ENCODE measurements around the gene OR52D1. TPM values are rescaled to one million over a fixed set of nuclear protein-coding genes. Genes with fewer than 3 reads are reported as not detected.

Gene OR52D1
- polyA plus RNA-seq, 1 donor from 2014 or later = not detected

GRCh38 chr11:5486003-5486402 lies 2.5 kb upstream of the OR52D1 start:
- TF ChIP-seq POLR2AphosphoS5 (IDR thresholded peaks at IDR 0.05) (no peak), MXI1 (conservative IDR thresholded peaks at IDR 0.05; ENCODE audit: poor library complexity, severe bottlenecking) (no peak), TAF1 (IDR thresholded peaks at IDR 0.05; ENCODE audit: low read depth) (no peak), EZH2 (IDR thresholded peaks at IDR 0.05; ENCODE audit: borderline replicate concordance, insufficient read depth, low read length, poor library complexity, severe bottlenecking) (no peak), EP300 (conservative IDR thresholded peaks at IDR 0.05; ENCODE audit: poor library complexity, severe bottlenecking) (no peak)
- TF ChIP-seq, protein P1, sequence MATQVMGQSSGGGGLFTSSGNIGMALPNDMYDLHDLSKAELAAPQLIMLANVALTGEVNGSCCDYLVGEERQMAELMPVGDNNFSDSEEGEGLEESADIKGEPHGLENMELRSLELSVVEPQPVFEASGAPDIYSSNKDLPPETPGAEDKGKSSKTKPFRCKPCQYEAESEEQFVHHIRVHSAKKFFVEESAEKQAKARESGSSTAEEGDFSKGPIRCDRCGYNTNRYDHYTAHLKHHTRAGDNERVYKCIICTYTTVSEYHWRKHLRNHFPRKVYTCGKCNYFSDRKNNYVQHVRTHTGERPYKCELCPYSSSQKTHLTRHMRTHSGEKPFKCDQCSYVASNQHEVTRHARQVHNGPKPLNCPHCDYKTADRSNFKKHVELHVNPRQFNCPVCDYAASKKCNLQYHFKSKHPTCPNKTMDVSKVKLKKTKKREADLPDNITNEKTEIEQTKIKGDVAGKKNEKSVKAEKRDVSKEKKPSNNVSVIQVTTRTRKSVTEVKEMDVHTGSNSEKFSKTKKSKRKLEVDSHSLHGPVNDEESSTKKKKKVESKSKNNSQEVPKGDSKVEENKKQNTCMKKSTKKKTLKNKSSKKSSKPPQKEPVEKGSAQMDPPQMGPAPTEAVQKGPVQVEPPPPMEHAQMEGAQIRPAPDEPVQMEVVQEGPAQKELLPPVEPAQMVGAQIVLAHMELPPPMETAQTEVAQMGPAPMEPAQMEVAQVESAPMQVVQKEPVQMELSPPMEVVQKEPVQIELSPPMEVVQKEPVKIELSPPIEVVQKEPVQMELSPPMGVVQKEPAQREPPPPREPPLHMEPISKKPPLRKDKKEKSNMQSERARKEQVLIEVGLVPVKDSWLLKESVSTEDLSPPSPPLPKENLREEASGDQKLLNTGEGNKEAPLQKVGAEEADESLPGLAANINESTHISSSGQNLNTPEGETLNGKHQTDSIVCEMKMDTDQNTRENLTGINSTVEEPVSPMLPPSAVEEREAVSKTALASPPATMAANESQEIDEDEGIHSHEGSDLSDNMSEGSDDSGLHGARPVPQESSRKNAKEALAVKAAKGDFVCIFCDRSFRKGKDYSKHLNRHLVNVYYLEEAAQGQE (IDR thresholded peaks at IDR 0.05; ENCODE audit: borderline replicate concordance) = no peak
- no peaks in the 10 kb centered on the region for H3K9me3 ChIP-seq (ENCODE audit: low read length)
- H3K27ac ChIP-seq (ENCODE audit: low read length) = no peak overlapping the region
- H3K36me3 ChIP-seq (ENCODE audit: insufficient read depth, low read length) = no peaks in the 10 kb centered on the region
- H3F3A ChIP-seq (ENCODE audit: insufficient read depth, low read length, poor library complexity, severe bottlenecking) = no peaks in the 10 kb centered on the region
- no peak overlapping the region for H3K9ac ChIP-seq (ENCODE audit: low read length)
- H3K4me2 ChIP-seq (ENCODE audit: low read length) = no peak overlapping the region
- no peak overlapping the region for H3K4me3 ChIP-seq (ENCODE audit: low read length)
- no peaks in the 10 kb centered on the region for H3K9me2 ChIP-seq (ENCODE audit: insufficient read depth, low read length)
- H3K27me3 ChIP-seq (ENCODE audit: insufficient read depth, low read depth, low read length) = no peaks in the 10 kb centered on the region
- H3K79me2 ChIP-seq (replicated peaks; ENCODE audit: insufficient read depth, low read length) = no peaks in the 10 kb centered on the region
- H2AFZ ChIP-seq (ENCODE audit: low read depth, low read length) = no peak overlapping the region
- no peaks in the 10 kb centered on the region for H4K20me1 ChIP-seq (ENCODE audit: insufficient read depth)

DNA sequence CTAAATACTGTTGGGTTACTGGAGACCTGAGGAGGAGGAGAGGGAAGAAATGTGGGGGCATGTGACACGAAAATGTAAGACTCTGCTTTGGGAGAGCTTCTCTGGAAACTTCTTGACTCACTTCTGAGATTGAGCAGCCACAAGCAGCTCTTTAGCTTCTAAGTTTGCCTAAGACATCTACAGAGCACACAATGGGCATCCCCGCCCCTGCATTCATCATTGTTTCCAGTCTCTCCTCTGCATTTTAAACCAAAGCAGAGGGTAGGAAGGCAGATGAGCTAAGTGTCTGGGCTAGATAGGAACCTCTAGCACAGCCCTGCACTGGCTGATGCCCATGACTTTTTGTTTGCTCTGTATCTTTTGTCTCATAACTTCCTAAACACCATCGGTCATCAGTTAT lies 2.1 kb upstream of the OR52D1 start:
- Histone ChIP-seq H3K9me2 (ENCODE audit: insufficient read depth, low read length) (no peaks in the 10 kb centered on the region), H2AFZ (ENCODE audit: low read depth, low read length) (no peak overlapping the region), H3K4me3 (ENCODE audit: low read length) (no peak overlapping the region), H3K4me2 (ENCODE audit: low read length) (no peak overlapping the region), H3K27ac (ENCODE audit: low read length) (no peak overlapping the region), H3K9ac (ENCODE audit: low read length) (no peak overlapping the region), H3K36me3 (ENCODE audit: insufficient read depth, low read length) (no peaks in the 10 kb centered on the region), H3F3A (ENCODE audit: insufficient read depth, low read length, poor library complexity, severe bottlenecking) (no peaks in the 10 kb centered on the region), H3K9me3 (ENCODE audit: low read length) (no peaks in the 10 kb centered on the region), H3K27me3 (ENCODE audit: insufficient read depth, low read depth, low read length) (no peaks in the 10 kb centered on the region), H3K79me2 (replicated peaks; ENCODE audit: insufficient read depth, low read length) (no peaks in the 10 kb centered on the region), H4K20me1 (ENCODE audit: insufficient read depth) (no peaks in the 10 kb centered on the region)
- TF ChIP-seq, protein P1 (IDR thresholded peaks at IDR 0.05; ENCODE audit: borderline replicate concordance) = no peak
- TF ChIP-seq, protein P2, sequence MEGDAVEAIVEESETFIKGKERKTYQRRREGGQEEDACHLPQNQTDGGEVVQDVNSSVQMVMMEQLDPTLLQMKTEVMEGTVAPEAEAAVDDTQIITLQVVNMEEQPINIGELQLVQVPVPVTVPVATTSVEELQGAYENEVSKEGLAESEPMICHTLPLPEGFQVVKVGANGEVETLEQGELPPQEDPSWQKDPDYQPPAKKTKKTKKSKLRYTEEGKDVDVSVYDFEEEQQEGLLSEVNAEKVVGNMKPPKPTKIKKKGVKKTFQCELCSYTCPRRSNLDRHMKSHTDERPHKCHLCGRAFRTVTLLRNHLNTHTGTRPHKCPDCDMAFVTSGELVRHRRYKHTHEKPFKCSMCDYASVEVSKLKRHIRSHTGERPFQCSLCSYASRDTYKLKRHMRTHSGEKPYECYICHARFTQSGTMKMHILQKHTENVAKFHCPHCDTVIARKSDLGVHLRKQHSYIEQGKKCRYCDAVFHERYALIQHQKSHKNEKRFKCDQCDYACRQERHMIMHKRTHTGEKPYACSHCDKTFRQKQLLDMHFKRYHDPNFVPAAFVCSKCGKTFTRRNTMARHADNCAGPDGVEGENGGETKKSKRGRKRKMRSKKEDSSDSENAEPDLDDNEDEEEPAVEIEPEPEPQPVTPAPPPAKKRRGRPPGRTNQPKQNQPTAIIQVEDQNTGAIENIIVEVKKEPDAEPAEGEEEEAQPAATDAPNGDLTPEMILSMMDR (IDR thresholded peaks at IDR 0.05; ENCODE audit: poor library complexity, severe bottlenecking) = no peak
- TF ChIP-seq POLR2AphosphoS5 (IDR thresholded peaks at IDR 0.05) = no peak
- TF ChIP-seq SMC3 (conservative IDR thresholded peaks at IDR 0.05; ENCODE audit: poor library complexity) = no peak
- no peak for TF ChIP-seq MXI1 (conservative IDR thresholded peaks at IDR 0.05; ENCODE audit: poor library complexity, severe bottlenecking)
- TF ChIP-seq TAF1 (IDR thresholded peaks at IDR 0.05; ENCODE audit: low read depth) = no peak
- TF ChIP-seq RAD21 (conservative IDR thresholded peaks at IDR 0.05) = no peak
- TF ChIP-seq EZH2 (IDR thresholded peaks at IDR 0.05; ENCODE audit: borderline replicate concordance, insufficient read depth, low read length, poor library complexity, severe bottlenecking) = no peak
- no peak for TF ChIP-seq EP300 (conservative IDR thresholded peaks at IDR 0.05; ENCODE audit: poor library complexity, severe bottlenecking)
